Adrenal gland (tissue), 19 donors: ENCODE data around the gene DNAJC1. TPM values are rescaled to one million over a fixed set of nuclear protein-coding genes. Genes with fewer than 3 reads are reported as not detected.

Experiments used
- DNase-seq, 7 donors: peaks; one replicate each; pipeline ENCODE4 v3.0.0-alpha.2; 2019 to 2020
- H3K27ac ChIP-seq, 5 donors: fragments of 200-600 bp; sonication (generic) in 4 of 5; 1 replicate in 3 of 5; 2 replicates in 2 of 5; pipeline versions ENCODE4 v1.5.1 to v1.8.0; 2016 to 2020; ENCODE audit warnings: mild to moderate bottlenecking in 1 of 5
- H3K27me3 ChIP-seq: fragments of 200-600 bp; 2 replicates; pipeline ENCODE4 v1.8.0; 2021
- H3K36me3 ChIP-seq, 2 donors: fragments of 200-600 bp; replicated peaks in 1 of 2; 1 replicate in 1 of 2; 2 replicates in 1 of 2; pipeline versions ENCODE4 v1.5.1 to v1.8.0; 2018 to 2022
- H3K4me1 ChIP-seq, 2 donors: fragments of 200-600 bp; replicated peaks in 1 of 2; 1 replicate in 1 of 2; 2 replicates in 1 of 2; pipeline versions ENCODE4 v1.5.1 to v1.8.0; 2018 to 2021
- H3K4me3 ChIP-seq, 4 donors: fragments of 200-600 bp; sonication (generic) in 3 of 4; one replicate each; pipeline ENCODE4 v1.5.1; 2016 to 2018
- H3K9me3 ChIP-seq, 3 donors: fragments of 200-600 bp; sonication (generic) in 1 of 3; replicated peaks in 1 of 3; 1 replicate in 2 of 3; 2 replicates in 1 of 3; pipeline versions ENCODE4 v1.5.1 to v1.8.0; 2016 to 2021
- CTCF ChIP-seq, 6 experiments: fragments of 450-650 bp in 4 of 6; fragments of 200-600 bp in 2 of 6; sonication (generic) in 1 of 6; IDR thresholded peaks; 1 replicate in 5 of 6; 2 replicates in 1 of 6; pipeline versions ENCODE4 v1.5.1 to v1.8.0; 2016 to 2021; ENCODE audit warnings: antibody characterized with exemption in 6 of 6, mild to moderate bottlenecking in 2 of 6, moderate library complexity in 1 of 6
- POLR2A ChIP-seq, 2 donors: fragments of 450-650 bp; IDR thresholded peaks; one replicate each; pipeline ENCODE4 v1.6.1; 2017; ENCODE audit warnings: antibody characterized with exemption in 2 of 2, mild to moderate bottlenecking in 2 of 2, moderate library complexity in 1 of 2
- WGBS, 4 donors: extraction: QIAGEN DNeasy Blood & Tissue Kit in 2 of 4; methylation state at CpG; one replicate each; pipeline versions ENCODE4 v1.1.5 to v1.1.7; 2013 to 2017; 5-methylcytosine and 5-hydroxymethylcytosine counted together
- intact Hi-C, 2 donors: fragments of 100-400 bp; cut with DNase I; formaldehyde crosslinking; loops; one replicate each; pipeline versions ENCODE4 v1.14.1 to v1.15.0; 2022 to 2023
- long read RNA-seq, 10 donors: library from polyadenylated mRNA in 3 of 10; unstranded in 2 of 10; stranded (forward) in 1 of 10; transcript quantifications; one replicate each; pipeline ENCODE4 v2.0.0 and lab custom pipeline, GENCODE V29; 2021 to 2026
- polyA plus RNA-seq, 3 donors: library from polyadenylated mRNA; stranded (reverse); fragments of 200-250 nt in 2 of 3; fragments of 350-450 nt in 1 of 3; fragmentation: Illumina TruSeq in 1 of 3; extraction: RNeasy Lipid Tissue Mini Kit (QIAGEN cat#74804) in 1 of 3; gene quantifications; one replicate each; pipeline ENCODE4 v1.2.3, GENCODE V29; 2013 to 2014
- total RNA-seq, 9 donors: library from RNA; depleted of rRNA in 4 of 9; stranded (reverse); fragments of >200 nt in 4 of 9; fragments of 120-200 nt in 1 of 9; fragmentation: NEBNext Ultra II Directional in 1 of 9; extraction: Animal tissue kit (Norgen Biotek cat#: 25700) in 1 of 9; gene quantifications; one replicate each; pipeline versions ENCODE4 v1.1.0 to v1.2.4, GENCODE V29; 2013 to 2023
- donor health status: healthy with polysubstance abuse.
- donor health status: Bipolar disorder and iron deficiency.
- donor health status: DM: yes; HTN: yes; CAD: no.
- donor health status: DM: no; HTN: no; CAD: no.
- donor health status: DM: no; HTN: no; CAD: no.
- donor health status: DM: yes; HTN: yes; CAD: no.

Gene DNAJC1
- total RNA-seq (10 to 100 TPM; 26.4 to 84.4 (median 38.6) TPM), polyA plus RNA-seq (10 to 100 TPM; 11.0 to 46.4 (median 20.8) TPM)
- long read RNA-seq, donor 1, transcript DNAJC1-202 (12 exons, 2,106 nt), result major isoform, 7 of 98 reads
- long read RNA-seq, donor 1, partial matches to known transcripts, result 91 of 98 reads
- long read RNA-seq, donor 1, other reads (novel, unspliced or antisense), result 0 of 98 reads
- long read RNA-seq, donor 2, transcript DNAJC1-202 (12 exons, 2,106 nt), result major isoform, 7 of 88 reads
- long read RNA-seq, donor 2, partial matches to known transcripts, result 81 of 88 reads
- long read RNA-seq, donor 2, other reads (novel, unspliced or antisense), result 0 of 88 reads
- long read RNA-seq, donor 3, transcript DNAJC1-202 (12 exons, 2,106 nt), result major isoform, 8 of 86 reads
- long read RNA-seq, donor 3, partial matches to known transcripts, result 77 of 86 reads
- long read RNA-seq, donor 3, other reads (novel, unspliced or antisense), result 0 of 86 reads
- long read RNA-seq, donor 4, transcript DNAJC1-202 (12 exons, 2,106 nt), result major isoform, 12 of 29 reads
- long read RNA-seq, donor 4, partial matches to known transcripts, result 17 of 29 reads
- long read RNA-seq, donor 4, other reads (novel, unspliced or antisense), result 0 of 29 reads
- long read RNA-seq, donor 5, transcript DNAJC1-202 (12 exons, 2,106 nt), result major isoform, 51 of 63 reads
- long read RNA-seq, donor 5, partial matches to known transcripts, result 8 of 63 reads
- long read RNA-seq, donor 5, other reads (novel, unspliced or antisense), result 4 of 63 reads
- long read RNA-seq, donor 6, partial matches to known transcripts, result 10 of 14 reads
- long read RNA-seq, donor 6, other reads (novel, unspliced or antisense), result 0 of 14 reads
- long read RNA-seq, donor 7, partial matches to known transcripts, result 42 of 44 reads
- long read RNA-seq, donor 7, other reads (novel, unspliced or antisense), result 0 of 44 reads
- long read RNA-seq, donor 8, transcript DNAJC1-202 (12 exons, 2,106 nt), result major isoform, 10 of 78 reads
- long read RNA-seq, donor 8, partial matches to known transcripts, result 68 of 78 reads
- long read RNA-seq, donor 8, other reads (novel, unspliced or antisense), result 0 of 78 reads
- long read RNA-seq, donor 9, transcript DNAJC1-202 (12 exons, 2,106 nt), result major isoform, 5 of 85 reads
- long read RNA-seq, donor 9, partial matches to known transcripts, result 80 of 85 reads
- long read RNA-seq, donor 9, other reads (novel, unspliced or antisense), result 0 of 85 reads
- long read RNA-seq, donor 10, partial matches to known transcripts, result 23 of 26 reads
- long read RNA-seq, donor 10, other reads (novel, unspliced or antisense), result 0 of 26 reads

GRCh38 chr10:22003177-22003963 is at the start of gene DNAJC1:
Gene DNAJC1 (minus strand): TSS chr10:22003730. CDS start chr10:22003434, 296 bp downstream.
- H3K4me1 ChIP-seq, result peaks cover 8 to 16% of the 10 kb centered on the region in 2 donors
- no peaks in the 10 kb centered on the region for H3K27me3 ChIP-seq
- WGBS, 4 donors, result 0 to 2% (median 0%) methylated on average over 7 to 83 of the region's 83 CpGs
- peak within 1 kb of the TSS; percentile 42 to 99 (median 97) for H3K27ac ChIP-seq
- TF ChIP-seq POLR2A (IDR thresholded peaks at IDR 0.05) (peak; percentile 63 to 97), CTCF (IDR thresholded peaks at IDR 0.05) (peak in 2 of 6 experiments; percentile 25 to 27)
- H3K4me3 ChIP-seq, result peak within 1 kb of the TSS; percentile 20 to 91 (median 58)
- DNase-seq, result peak; percentile 97 to 99 (median 99)
- intact Hi-C loops, result loop anchor here (10.0 kb wide), 4 partner anchors 221 to 991 kb away; partner anchors contain the start of gene COMMD3 (in 1 of the 2)
- no peaks in the 10 kb centered on the region for H3K36me3 ChIP-seq
- H3K9me3 ChIP-seq, result no peaks in the 10 kb centered on the region

- intact Hi-C loops, result no loop called here
- no peak for TF ChIP-seq CTCF (IDR thresholded peaks at IDR 0.05)
- no peak for TF ChIP-seq POLR2A (IDR thresholded peaks at IDR 0.05)
- Histone ChIP-seq H3K9me3 (no peaks in the 10 kb centered on the region), H3K27me3 (no peaks in the 10 kb centered on the region), H3K4me3 (no peak overlapping the region), H3K4me1 (no peaks in the 10 kb centered on the region), H3K36me3 (no peaks in the 10 kb centered on the region), H3K27ac (no peak overlapping the region)
- peak in 2 of 7 donors; percentile 3 to 7 for DNase-seq
- 76 to 86% (median 85%) methylated on average over 5 of the region's 5 CpGs for WGBS, 4 donors
These were observed 49.5 kb upstream of the DNAJC1 start for GRCh38 chr10:22053048-22053447.

- no peak for DNase-seq
- Histone ChIP-seq H3K27ac (no peak overlapping the region), H3K9me3 (no peaks in the 10 kb centered on the region), H3K36me3 (no peaks in the 10 kb centered on the region), H3K27me3 (no peaks in the 10 kb centered on the region), H3K4me3 (no peak overlapping the region), H3K4me1 (no peaks in the 10 kb centered on the region)
- TF ChIP-seq POLR2A (IDR thresholded peaks at IDR 0.05) (no peak), CTCF (IDR thresholded peaks at IDR 0.05) (no peak)
- intact Hi-C loops, result no loop called here
- 76 to 90% (median 86%) methylated on average over 3 of the region's 3 CpGs for WGBS, 4 donors
These were observed 46.1 kb upstream of the DNAJC1 start for GRCh38 chr10:22049635-22050034.
